Measurements from ENCODE around the gene HPD.

- no peak for TF ChIP-seq POLR2A (IDR thresholded peaks at IDR 0.05)
- TF ChIP-seq EP300 (IDR thresholded peaks at IDR 0.05) = no peak
These were observed 59.4 kb downstream of the HPD start for GRCh38 chr12:121799156-121799841.
